ENCODE results near the gene COTL1.
"Not testable (repeated sequence)": the region's sequence is repeated elsewhere in the genome, so short reads cannot be mapped to it uniquely, and the experiment has no call there.

The COTL1 gene

DNA sequence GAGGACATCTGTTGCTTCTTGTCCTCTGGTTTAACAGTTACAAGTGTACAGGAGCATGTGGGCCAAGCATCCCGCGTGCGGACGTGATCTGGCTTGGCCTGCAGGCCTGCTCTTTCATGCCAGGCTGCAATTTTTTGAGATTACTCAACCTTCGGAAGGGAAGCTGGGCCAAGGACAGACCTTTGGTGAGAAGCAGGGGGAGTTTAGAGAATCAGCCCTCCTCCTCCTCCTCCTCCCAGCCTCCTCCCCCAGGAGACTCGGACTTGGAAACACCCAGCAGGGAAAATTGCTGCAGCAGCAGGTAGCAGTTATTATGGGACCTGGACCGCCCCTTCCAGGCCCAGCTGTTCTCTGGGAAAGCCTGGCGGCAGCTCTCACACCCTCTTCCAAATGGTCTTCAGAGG lies 25.3 kb upstream of the COTL1 start:
- DNase-seq (ENCODE audit: low read depth in 2 of 2), result no peak

DNA sequence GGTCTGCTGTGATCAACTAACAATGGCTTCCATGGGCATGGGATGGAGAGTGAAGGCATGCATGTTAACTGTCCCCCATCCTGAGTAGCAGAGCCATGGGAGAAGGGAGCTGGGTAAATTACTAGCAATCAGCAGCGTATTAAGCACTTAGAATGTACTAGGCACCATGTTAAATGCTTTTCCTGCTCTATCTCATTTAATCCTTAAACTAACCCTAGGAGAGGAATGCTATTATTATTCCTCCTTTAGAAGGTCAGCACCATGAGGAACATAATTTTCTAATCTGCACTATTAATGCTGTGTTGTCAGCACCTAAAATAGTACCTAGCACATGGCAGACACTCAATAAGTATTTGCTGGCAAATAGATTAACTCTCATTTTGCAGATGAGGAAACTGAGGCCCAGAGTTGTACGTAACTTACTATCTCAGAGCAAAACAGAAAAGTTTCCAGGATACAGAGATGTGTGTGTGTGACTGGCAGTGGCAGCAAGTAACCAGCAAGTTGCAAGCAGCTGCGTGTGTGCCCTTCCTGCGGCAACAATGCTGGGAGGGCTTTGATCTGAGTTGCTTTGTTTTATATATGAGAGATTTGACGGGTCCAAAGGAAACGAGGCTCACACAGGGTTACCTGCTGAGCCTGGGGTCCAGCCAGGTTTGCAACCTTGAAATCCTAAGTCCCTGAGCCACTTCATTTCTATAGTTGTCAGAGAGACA lies 23.9 kb upstream of the COTL1 start:
- DNase-seq (ENCODE audit: low read depth in 2 of 2), result no peak

DNA sequence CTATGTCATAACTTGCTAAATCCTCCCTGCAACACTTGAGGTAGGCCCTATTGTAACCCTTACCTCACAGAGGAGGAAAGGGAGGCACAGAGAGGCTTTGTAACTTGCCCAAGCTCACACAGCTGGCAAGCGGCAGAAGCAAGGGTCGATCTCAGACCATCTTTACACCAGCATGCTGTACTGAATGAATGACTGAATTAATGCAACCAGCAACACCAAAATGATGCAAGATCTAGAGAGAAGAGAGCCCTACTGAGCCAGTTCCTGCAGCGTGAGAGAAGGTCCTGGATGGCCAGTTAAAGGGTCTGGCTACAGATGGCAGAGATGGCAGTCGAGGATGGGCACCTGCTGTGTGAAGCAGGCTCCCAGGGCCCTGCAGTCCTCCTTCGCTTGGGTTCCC lies 22.3 kb upstream of the COTL1 start:
- no peak for DNase-seq (ENCODE audit: low read depth in 2 of 2)

- no peak for DNase-seq (ENCODE audit: low read depth in 2 of 2)
These were observed 20.4 kb upstream of the COTL1 start for GRCh38 chr16:84638231-84638806.

DNA sequence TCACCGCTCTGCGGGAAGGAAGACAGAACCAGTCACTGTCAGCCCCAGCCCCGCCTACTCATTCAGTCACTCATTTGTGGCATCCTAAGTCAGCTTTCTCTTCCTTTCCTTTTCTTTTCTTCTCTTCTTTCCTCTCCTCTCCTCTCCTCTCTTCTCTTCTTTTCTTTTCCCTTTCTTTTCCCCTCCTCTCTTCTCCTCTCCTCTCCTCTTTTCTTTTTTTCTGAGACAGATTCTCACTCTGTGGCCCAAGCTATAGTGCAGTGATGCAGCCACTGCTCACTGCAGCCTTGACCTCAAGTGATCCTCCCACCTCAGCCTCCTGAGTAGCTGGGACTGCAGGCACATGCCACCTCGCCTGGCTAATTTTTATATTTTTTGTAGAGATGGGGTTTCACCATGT lies 19.8 kb upstream of the COTL1 start:
- DNase-seq (ENCODE audit: low read depth in 2 of 2), result no peak

GRCh38 chr16:84635702-84636101 lies 17.8 kb upstream of the COTL1 start:
- no peak for DNase-seq (ENCODE audit: low read depth in 2 of 2)

DNA sequence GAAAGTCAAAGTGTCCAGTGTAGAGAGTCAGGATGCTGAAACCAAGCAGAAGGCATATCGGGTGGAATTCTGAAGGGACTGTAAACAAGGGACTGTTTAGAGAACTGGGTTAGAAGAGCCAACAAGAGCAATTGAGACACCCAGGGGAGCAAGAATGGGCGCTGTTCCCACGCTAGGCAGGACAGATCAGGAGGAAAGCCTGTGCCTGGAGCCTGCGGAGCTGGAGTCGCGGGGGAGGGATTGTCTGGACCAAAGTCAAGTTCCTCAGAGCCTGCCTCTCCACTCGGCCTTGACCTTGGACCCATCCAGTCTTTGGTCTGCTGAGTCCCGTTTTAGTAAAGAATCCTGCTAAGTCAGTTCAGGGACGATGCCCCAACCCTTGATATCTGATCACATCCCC lies 15.7 kb upstream of the COTL1 start:
- no peak for DNase-seq (ENCODE audit: low read depth in 2 of 2)

DNA sequence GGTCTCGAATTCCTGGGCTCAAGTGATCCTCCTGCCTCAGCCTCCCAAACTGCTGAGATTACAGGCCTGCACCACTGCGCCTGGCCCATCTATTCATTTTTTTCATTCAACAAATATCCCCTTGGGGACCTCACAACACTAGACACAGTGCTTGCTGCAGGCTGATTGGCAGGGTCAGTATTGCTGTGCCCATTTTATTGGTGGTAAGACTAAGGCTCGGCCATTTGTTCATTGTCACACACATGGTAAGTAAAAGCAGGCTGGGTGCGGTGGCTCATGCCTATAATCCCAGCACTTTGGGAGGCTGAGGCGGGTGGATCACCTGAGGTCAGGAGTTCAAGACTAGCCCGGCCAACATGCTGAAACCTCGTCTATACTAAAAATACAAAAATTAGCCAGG lies 15.0 kb upstream of the COTL1 start:
- DNase-seq (ENCODE audit: low read depth in 2 of 2), result not testable (repeated sequence)

DNA sequence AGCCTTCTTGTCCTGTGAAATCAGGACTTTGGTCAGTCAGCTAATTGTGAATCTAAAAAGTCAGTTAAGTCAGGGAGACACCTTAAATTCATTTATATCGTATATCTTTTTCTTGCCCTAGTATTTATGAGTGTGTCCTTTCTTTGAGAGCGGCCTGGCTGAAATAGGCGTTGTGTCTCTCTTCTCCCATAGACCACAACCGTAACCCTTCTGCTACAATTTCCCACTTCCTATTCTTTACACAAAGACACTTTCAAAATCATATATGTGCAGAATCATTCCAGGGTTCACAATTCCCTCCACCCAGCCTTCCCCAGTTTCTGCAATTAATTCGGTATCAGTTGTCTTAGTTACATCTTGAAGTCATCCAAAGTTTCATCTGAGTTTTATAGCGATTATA lies 14.0 kb upstream of the COTL1 start:
- DNase-seq (ENCODE audit: low read depth in 2 of 2), result no peak

GRCh38 chr16:84631153-84631466 lies 13.2 kb upstream of the COTL1 start:
- no peak for DNase-seq (ENCODE audit: low read depth in 2 of 2)

- no peak for DNase-seq (ENCODE audit: low read depth in 2 of 2)
These were observed 12.7 kb upstream of the COTL1 start for GRCh38 chr16:84630446-84631152.

- DNase-seq (ENCODE audit: low read depth in 2 of 2), result no peak
These were observed 12.1 kb upstream of the COTL1 start for GRCh38 chr16:84630009-84630408.

- no peak for DNase-seq (ENCODE audit: low read depth in 2 of 2)
These were observed 11.7 kb upstream of the COTL1 start for GRCh38 chr16:84629580-84629979.

GRCh38 chr16:84628226-84628731 lies 10.4 kb upstream of the COTL1 start:
- no peak for DNase-seq (ENCODE audit: low read depth in 2 of 2)

DNA sequence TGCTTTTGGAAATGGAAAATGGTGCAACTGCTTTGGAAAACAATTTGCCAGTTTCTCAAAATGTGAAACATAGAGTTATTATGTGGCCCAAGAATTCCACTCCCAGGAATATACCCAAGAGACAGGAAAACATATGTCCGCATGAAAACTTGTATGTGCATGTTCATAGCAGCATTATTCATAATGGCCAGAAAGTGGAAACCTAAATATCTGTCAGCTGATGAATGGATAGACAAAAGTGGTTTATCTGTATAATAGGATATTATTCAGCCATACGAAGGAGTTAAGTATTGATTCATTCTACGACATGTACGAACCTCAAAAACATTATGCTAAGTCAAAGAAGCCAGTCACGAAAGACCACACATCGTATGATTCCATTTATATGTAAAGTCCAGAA lies 7.7 kb upstream of the COTL1 start:
- no peak for DNase-seq (ENCODE audit: low read depth in 2 of 2)

DNA sequence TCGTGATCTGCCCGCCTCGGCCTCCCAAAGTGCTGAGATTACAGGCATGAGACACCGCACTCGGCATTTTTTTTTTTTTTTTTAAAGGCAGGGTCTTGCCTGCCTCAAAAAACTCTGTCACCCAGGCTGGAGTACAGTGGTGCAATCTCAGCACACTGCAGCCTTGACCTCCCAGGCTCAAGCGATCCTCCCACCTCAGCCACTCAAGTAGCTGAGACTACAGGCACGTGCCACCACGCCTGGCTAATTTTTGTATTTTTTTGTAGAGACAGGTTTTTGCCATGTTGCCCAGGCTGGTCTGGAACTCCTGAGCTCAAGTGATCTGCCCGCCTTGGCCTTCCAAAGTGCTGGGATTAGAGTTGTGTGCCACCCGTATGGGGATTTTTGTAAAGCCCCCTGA lies 3.0 kb upstream of the COTL1 start:
- not testable (repeated sequence) for DNase-seq (ENCODE audit: low read depth in 2 of 2)

DNA sequence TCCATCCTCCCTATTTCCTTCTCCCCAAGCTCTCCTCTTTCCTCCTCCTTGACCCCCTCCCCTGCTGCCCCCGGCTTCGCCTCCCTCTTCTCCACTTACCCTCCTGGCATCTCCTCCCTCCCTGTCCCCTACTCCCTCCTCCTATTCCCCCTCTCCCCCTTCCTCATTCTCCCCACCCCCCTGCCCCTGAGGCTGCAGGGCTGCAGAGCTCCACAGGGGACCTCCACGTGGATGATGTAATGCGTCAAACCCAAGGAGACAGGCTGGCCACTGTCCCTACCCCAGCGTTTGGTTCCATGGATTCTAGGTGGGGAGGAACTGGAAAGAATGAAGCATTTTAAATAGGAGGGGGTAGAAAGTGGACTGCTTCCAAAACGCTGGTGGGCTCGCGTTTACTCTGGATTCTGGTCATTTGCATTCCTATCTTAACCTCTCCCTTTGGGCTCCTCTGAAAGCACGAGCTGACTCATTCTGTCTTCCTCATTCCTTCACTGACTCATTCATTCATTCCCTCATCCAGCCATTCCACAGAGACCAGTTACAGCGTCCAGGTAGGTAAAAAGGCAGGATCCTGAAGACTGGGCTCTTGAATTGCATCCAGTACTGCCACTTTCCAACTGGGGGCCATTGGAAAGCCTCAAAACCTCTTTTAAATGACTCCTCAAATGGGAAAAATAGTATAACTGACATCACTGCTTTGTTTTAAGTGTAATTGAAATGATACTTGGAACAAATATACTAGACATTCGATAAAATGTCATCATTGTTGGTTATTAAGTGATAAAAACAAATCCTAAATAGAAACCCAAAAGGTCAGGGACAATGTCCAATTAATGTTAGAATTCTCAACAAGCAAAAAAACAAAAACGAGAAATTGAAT lies 943 bp upstream of the COTL1 start:
- no peak for DNase-seq (ENCODE audit: low read depth in 2 of 2)

- DNase-seq (ENCODE audit: low read depth in 2 of 2), result no peak
These were observed 662 bp downstream of the COTL1 start for GRCh38 chr16:84617041-84617790.

DNA sequence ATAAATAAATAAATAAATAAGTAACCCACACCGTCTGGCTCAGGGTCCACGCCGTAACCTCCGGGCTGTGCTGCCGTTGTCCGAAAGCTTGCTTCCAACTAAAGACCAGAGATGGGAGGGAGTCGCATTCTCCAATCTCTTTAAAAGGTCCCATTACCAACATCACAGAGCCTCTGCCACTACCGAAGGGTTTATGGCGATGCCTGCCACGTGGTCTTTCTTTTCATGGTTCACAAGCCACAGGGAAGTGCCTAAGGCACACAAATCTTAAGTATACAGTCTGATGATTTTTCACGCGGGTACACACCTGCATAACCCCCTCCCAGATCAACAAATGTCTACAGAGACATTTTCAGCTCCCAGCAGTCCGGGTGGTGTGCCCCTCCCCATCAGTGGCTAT lies 1.4 kb downstream of the COTL1 start:
- DNase-seq (ENCODE audit: low read depth in 2 of 2), result no peak

DNA sequence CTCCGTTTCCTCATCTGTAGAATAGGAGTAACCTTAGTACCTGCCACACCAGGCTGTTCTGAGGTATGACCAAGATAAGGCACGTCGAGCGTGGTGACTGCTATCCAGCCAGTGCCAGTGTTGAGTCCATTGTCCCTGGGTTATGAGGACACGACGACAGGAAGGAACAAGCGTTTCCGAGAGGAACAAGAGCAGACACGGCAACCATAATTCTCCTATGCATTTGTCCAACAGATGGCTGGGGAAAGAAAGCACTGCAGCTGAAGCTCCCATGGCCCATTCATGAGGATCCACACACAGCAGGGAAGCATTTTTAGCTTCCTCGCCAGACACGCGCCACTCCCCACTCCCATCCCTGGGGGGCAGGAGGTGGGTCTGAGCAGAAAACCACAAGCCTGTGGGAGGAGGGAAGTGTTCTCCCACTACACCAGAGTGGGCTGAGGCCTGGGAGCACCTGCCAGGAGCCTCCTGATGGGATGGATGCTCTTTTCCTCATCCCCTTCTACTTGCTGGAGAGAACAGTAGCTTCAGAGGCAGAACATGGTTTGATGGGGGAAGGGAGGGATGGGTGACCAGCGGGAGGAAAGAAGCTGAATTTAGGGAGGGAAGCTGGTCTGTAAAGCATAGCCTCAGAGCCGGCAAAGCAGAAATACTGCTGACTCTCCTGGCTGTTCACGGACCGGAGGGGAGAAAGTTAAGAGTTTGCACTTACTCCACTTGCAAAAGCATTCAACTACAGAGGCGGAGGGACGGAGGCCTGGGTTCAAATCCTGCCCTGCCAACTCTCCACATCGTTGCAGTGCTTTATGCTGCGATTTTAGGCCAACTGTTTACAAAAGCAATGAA lies 2.7 kb downstream of the COTL1 start:
- no peak for DNase-seq (ENCODE audit: low read depth in 2 of 2)

GRCh38 chr16:84614623-84614967 lies 3.3 kb downstream of the COTL1 start:
- no peak for DNase-seq (ENCODE audit: low read depth in 2 of 2)
